ENCODE measurements around the gene FGF1. TPM values are rescaled to one million over a fixed set of nuclear protein-coding genes. Genes with fewer than 3 reads are reported as not detected.

FGF1 gene
- polyA plus RNA-seq, 3 donors = not detected

DNA sequence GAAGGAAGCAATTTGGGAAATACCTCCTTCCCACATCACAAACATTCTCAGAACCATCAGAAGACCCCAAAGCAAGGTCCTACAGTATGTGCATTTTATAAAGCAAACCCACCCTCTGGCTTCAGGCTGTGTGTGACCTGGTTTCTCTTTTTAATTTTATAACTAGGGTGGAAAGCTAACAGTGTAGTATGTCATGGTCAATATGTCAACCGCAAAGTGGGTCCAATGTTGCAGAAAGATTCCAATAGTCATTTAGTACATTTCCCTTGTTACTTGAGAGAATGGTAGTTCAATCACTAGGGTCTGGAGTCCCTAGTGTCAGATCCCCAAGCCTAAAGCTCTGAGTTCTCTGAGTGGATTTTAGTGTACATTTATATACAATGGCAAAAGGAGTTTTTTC, 96.2 kb downstream of the FGF1 start:
- no peaks in the 10 kb centered on the region for H3K9me3 Mint-ChIP-seq
- no peak overlapping the region for H3K4me3 Mint-ChIP-seq
- H3K27me3 Mint-ChIP-seq (ENCODE audit: low read depth in 3 of 3) = peaks cover 2 to 15% (median 5%) of the 10 kb centered on the region in 3 donors
- TF ChIP-seq, protein P1, sequence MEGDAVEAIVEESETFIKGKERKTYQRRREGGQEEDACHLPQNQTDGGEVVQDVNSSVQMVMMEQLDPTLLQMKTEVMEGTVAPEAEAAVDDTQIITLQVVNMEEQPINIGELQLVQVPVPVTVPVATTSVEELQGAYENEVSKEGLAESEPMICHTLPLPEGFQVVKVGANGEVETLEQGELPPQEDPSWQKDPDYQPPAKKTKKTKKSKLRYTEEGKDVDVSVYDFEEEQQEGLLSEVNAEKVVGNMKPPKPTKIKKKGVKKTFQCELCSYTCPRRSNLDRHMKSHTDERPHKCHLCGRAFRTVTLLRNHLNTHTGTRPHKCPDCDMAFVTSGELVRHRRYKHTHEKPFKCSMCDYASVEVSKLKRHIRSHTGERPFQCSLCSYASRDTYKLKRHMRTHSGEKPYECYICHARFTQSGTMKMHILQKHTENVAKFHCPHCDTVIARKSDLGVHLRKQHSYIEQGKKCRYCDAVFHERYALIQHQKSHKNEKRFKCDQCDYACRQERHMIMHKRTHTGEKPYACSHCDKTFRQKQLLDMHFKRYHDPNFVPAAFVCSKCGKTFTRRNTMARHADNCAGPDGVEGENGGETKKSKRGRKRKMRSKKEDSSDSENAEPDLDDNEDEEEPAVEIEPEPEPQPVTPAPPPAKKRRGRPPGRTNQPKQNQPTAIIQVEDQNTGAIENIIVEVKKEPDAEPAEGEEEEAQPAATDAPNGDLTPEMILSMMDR (IDR thresholded peaks at IDR 0.05) = no peak
- H3K4me1 Mint-ChIP-seq = peaks cover 18% of the 10 kb centered on the region
- no peak overlapping the region for H3K27ac Mint-ChIP-seq
- Histone ChIP-seq H3K36me3 (replicated peaks in 1 of 2; ENCODE audit: control insufficient read depth in 1 of 2, insufficient read depth in 2 of 2, low read length in 2 of 2) (no peaks in the 10 kb centered on the region), H3K4me1 (ENCODE audit: control insufficient read depth in 1 of 2, insufficient read depth in 2 of 2, low read length in 2 of 2) (peaks cover 4 to 7% of the 10 kb centered on the region in 2 donors), H3K9ac (ENCODE audit: insufficient read depth, low read length, poor library complexity, severe bottlenecking) (no peak overlapping the region), H2AFZ (ENCODE audit: insufficient read depth, low read depth, low read length, poor library complexity, severe bottlenecking) (no peak overlapping the region), H3K4me3 (replicated peaks in 1 of 3; ENCODE audit: low read depth in 2 of 3, low read length in 3 of 3) (no peak overlapping the region), H4K20me1 (ENCODE audit: insufficient read depth, low read length) (no peaks in the 10 kb centered on the region), H3K9me3 (replicated peaks in 1 of 2; ENCODE audit: control insufficient read depth in 1 of 2, insufficient read depth in 1 of 2, low read length in 2 of 2) (no peaks in the 10 kb centered on the region), H3K4me2 (replicated peaks; ENCODE audit: extremely low read depth, low read length, poor library complexity, severe bottlenecking) (no peak overlapping the region), H3K79me2 (ENCODE audit: insufficient read depth, low read length) (no peaks in the 10 kb centered on the region), H3K27ac (ENCODE audit: low read depth in 1 of 2, low read length in 2 of 2) (no peak overlapping the region), H3K27me3 (ENCODE audit: control insufficient read depth in 2 of 2, insufficient read depth in 2 of 2, low read length in 2 of 2) (peaks cover 2 to 6% of the 10 kb centered on the region in 2 donors)
- whole genome bisulfite sequencing (ENCODE audit: insufficient coverage) = no CpG with 5 or more reads among the region's 1 CpG
- intact Hi-C loops (cut with micrococcal nuclease) = no loop called here
- no peak for DNase-seq
- H3K36me3 Mint-ChIP-seq = no peaks in the 10 kb centered on the region

DNA sequence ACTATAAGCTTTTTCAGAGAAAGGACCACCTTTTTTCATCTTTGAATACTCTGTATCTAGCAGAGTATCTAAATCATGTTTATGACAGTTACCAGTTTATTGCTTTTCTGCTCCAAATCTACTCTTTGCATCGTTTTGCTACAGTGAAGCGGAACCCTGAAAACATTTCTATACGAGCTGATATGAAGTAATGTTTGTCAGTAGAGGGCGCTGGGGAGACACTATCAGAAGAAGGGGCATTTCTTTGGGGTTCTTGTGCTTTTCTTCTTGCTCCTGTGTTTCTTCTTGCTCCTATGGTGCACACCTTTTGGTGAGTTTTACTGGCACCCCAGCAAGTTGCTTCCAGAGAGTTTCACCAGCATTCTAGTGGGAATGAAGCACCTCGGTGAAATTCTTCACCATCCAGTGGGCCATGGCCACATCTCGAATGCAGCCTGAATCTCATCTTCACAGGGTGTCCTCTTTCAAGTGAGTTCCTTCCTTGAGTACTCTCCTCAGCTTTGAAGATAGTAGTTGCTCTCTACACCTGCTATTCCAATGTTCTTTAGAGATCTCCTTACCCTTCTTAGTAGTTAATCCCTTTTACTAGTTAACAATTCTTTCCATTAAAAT, 98.4 kb downstream of the FGF1 start:
- H3K4me2 ChIP-seq (replicated peaks; ENCODE audit: extremely low read depth, low read length, poor library complexity, severe bottlenecking) = no peak overlapping the region
- no peaks in the 10 kb centered on the region for H3K36me3 ChIP-seq (replicated peaks in 1 of 2; ENCODE audit: control insufficient read depth in 1 of 2, insufficient read depth in 2 of 2, low read length in 2 of 2)
- H4K20me1 ChIP-seq (ENCODE audit: insufficient read depth, low read length) = no peaks in the 10 kb centered on the region
- Mint-ChIP-seq H3K27ac (no peak overlapping the region), H3K27me3 (ENCODE audit: low read depth in 3 of 3) (peaks cover 2 to 20% (median 5%) of the 10 kb centered on the region in 3 donors), H3K9me3 (peaks cover 0 to 3% (median 0%) of the 10 kb centered on the region in 7 donors), H3K4me3 (no peak overlapping the region), H3K36me3 (no peaks in the 10 kb centered on the region), H3K4me1 (peaks cover 18% of the 10 kb centered on the region)
- no peak overlapping the region for H2AFZ ChIP-seq (ENCODE audit: insufficient read depth, low read depth, low read length, poor library complexity, severe bottlenecking)
- peaks cover 2 to 7% of the 10 kb centered on the region in 2 donors for H3K27me3 ChIP-seq (ENCODE audit: control insufficient read depth in 2 of 2, insufficient read depth in 2 of 2, low read length in 2 of 2)
- H3K79me2 ChIP-seq (ENCODE audit: insufficient read depth, low read length) = no peaks in the 10 kb centered on the region
- WGBS (ENCODE audit: insufficient coverage) = 65% methylated on average over 4 of the region's 6 CpGs
- intact Hi-C loops (cut with micrococcal nuclease) = no loop called here
- no peak overlapping the region for H3K27ac ChIP-seq (ENCODE audit: low read depth in 1 of 2, low read length in 2 of 2)
- no peak overlapping the region for H3K4me3 ChIP-seq (replicated peaks in 1 of 3; ENCODE audit: low read depth in 2 of 3, low read length in 3 of 3)
- no peak overlapping the region for H3K9ac ChIP-seq (ENCODE audit: insufficient read depth, low read length, poor library complexity, severe bottlenecking)
- H3K9me3 ChIP-seq (replicated peaks in 1 of 2; ENCODE audit: control insufficient read depth in 1 of 2, insufficient read depth in 1 of 2, low read length in 2 of 2) = no peaks in the 10 kb centered on the region
- H3K4me1 ChIP-seq (ENCODE audit: control insufficient read depth in 1 of 2, insufficient read depth in 2 of 2, low read length in 2 of 2) = peaks cover 4 to 7% of the 10 kb centered on the region in 2 donors
- DNase-seq = peak in 1 of 3 donors; percentile 3
- TF ChIP-seq, protein P1 (IDR thresholded peaks at IDR 0.05) = peak; percentile 60

Measured in CD14-positive monocyte (primary cell).